HG03457 (cell line): ENCODE measurements around the gene PAK3.

Experiments used
- ATAC-seq: cut with Tn5 transposase; IDR thresholded peaks from one replicate; pipeline ENCODE4 v1.9.1; 2021; ENCODE audit warnings: moderate number of reproducible peaks; ENCODE audit not compliant: unreplicated experiment

Gene PAK3

GRCh38 chrX:111259559-111259958 lies 163.6 kb downstream of the PAK3 start:
- no peak for ATAC-seq

DNA sequence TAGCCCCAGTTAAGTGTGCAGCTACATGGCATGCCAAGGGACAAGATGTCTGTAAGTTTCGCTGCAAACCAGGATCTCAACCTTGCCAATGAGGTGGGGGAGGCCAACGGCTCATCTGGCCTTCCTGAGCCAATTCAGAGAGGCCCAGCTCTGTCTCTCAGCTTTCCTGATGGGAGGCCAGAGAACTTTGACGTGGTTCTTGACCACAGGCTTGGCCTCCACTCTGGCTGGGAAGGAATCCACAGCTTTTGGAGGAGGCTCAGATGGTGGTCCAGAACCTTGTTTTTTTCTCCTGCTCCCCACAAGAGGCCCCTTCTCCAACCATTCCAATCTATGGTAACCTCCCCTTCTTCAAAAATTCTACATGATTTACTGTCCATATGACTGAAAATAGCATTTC lies 164.5 kb downstream of the PAK3 start:
- ATAC-seq = no peak

- ATAC-seq = no peak
These were observed 166.1 kb downstream of the PAK3 start for GRCh38 chrX:111262086-111262485.

GRCh38 chrX:111264385-111264784 lies 168.4 kb downstream of the PAK3 start:
- ATAC-seq = no peak

DNA sequence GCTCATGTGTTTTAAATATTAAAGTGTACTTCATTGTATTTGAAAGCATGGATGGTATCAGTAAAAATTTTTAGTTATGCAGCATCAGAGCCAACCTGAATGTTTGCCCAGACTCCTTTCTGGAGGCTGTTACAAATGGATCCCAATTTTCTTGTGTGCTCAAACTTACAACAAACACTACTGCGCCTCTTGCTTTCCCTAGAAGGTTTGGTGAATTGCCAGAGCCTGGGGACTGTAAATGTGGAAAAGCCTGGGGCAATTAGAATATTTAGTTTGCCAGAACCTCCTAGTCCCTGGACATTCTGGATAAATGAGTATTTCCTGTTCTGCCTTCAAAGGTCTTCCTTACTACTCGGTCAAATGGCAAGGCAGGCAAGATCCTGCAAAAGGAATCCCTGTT lies 169.5 kb downstream of the PAK3 start:
- ATAC-seq = no peak

DNA sequence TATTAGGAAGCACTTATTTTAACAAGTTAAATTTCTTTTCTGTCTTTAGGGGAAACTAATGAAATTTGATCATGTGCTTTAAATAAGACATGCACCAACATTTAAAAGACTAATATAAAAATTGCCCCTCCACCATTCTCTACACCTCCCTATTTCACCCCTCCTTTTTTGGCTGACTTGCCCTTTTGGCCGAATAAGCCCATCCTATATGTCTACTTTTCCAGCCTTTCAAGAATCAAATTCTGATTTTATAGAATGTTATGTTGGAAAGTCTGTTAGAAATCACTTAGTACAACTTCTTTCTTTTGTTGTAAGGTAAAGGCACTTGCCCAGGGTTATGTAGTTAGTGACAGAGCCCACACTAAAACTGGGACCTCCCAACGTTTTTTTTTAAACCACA lies 172.5 kb downstream of the PAK3 start:
- ATAC-seq = no peak

GRCh38 chrX:111270339-111270738 lies 174.3 kb downstream of the PAK3 start, which contains the start of gene CAPN6:
TSS of gene CAPN6 (minus strand) at chrX:111270483. CDS start at chrX:111263936, 6,547 bp downstream.
- ATAC-seq = no peak
